H9 (cell line): ENCODE results near the gene OR51A7. TPM values are rescaled to one million over a fixed set of nuclear protein-coding genes. Genes with fewer than 3 reads are reported as not detected.

Source experiments
- DNase-seq: peaks from one replicate; pipeline ENCODE4 v3.0.0-alpha.2; 2017
- H2AFZ ChIP-seq: one replicate; pipeline ENCODE4 v1.6.1; 2013; ENCODE audit warnings: mild to moderate bottlenecking, low read length, control low read depth, moderate library complexity
- H2AK5ac ChIP-seq: 2 replicates; pipeline ENCODE4 v1.6.1; 2013; ENCODE audit warnings: low read length, control low read depth, mixed read lengths; ENCODE audit not compliant: insufficient read length
- H2BK120ac ChIP-seq: one replicate; pipeline ENCODE4 v1.6.1; 2013; ENCODE audit warnings: low read depth, mild to moderate bottlenecking, low read length, control low read depth, inconsistent platforms; ENCODE audit not compliant: poor library complexity, severe bottlenecking
- H2BK12ac ChIP-seq: 2 replicates; pipeline ENCODE4 v1.6.1; 2013; ENCODE audit warnings: low read length, control low read depth, mixed read lengths, low read depth; ENCODE audit not compliant: insufficient read length
- H2BK15ac ChIP-seq: 2 replicates; pipeline ENCODE4 v1.6.1; 2013; ENCODE audit warnings: low read depth, low read length, control low read depth
- H2BK20ac ChIP-seq: one replicate; pipeline ENCODE4 v1.6.1; 2013; ENCODE audit warnings: low read depth, mild to moderate bottlenecking, low read length, control low read depth, inconsistent platforms; ENCODE audit not compliant: poor library complexity, severe bottlenecking
- H2BK5ac ChIP-seq: 2 replicates; pipeline ENCODE4 v1.6.1; 2013; ENCODE audit warnings: low read length, control low read depth, mixed read lengths; ENCODE audit not compliant: insufficient read length
- H3K14ac ChIP-seq: 2 replicates; pipeline ENCODE4 v1.6.1; 2013; ENCODE audit warnings: low read length, control low read depth; ENCODE audit not compliant: insufficient read depth
- H3K18ac ChIP-seq: 2 replicates; pipeline ENCODE4 v1.6.1; 2013; ENCODE audit warnings: low read depth, mild to moderate bottlenecking, mixed read lengths, low read length, control low read depth; ENCODE audit not compliant: insufficient read length
- H3K23ac ChIP-seq: 2 replicates; pipeline ENCODE4 v1.6.1; 2013; ENCODE audit warnings: low read length, control low read depth, mixed read lengths, low read depth; ENCODE audit not compliant: insufficient read length
- H3K23me2 ChIP-seq: 2 replicates; pipeline ENCODE4 v1.6.1; 2013; ENCODE audit warnings: low read depth, mild to moderate bottlenecking, mixed read lengths, low read length, control low read depth; ENCODE audit not compliant: insufficient read length, poor library complexity, severe bottlenecking
- H3K27ac ChIP-seq: 2 replicates; pipeline ENCODE4 v1.5.1; 2013; ENCODE audit warnings: low read length, control low read depth, mixed read lengths, low read depth; ENCODE audit not compliant: insufficient read length
- H3K27me3 ChIP-seq: 2 replicates; pipeline ENCODE4 v1.6.1; 2013; ENCODE audit warnings: low read length, control low read depth, inconsistent platforms; ENCODE audit not compliant: insufficient read depth
- H3K4ac ChIP-seq: 2 replicates; pipeline ENCODE4 v1.6.1; 2013; ENCODE audit warnings: low read depth, mild to moderate bottlenecking, control low read depth, inconsistent platforms, low read length, moderate library complexity
- H3K4me1 ChIP-seq: 2 replicates; pipeline ENCODE4 v1.6.1; 2013; ENCODE audit warnings: low read length, control low read depth, inconsistent platforms; ENCODE audit not compliant: insufficient read depth
- H3K4me2 ChIP-seq: 2 replicates; pipeline ENCODE4 v1.6.1; 2013; ENCODE audit warnings: low read length, control low read depth, mixed read lengths; ENCODE audit not compliant: insufficient read length, insufficient read depth
- H3K56ac ChIP-seq: 2 replicates; pipeline ENCODE4 v1.6.1; 2013; ENCODE audit warnings: low read depth, mild to moderate bottlenecking, mixed read lengths, low read length, control low read depth; ENCODE audit not compliant: insufficient read length
- H3K79me1 ChIP-seq: 2 replicates; pipeline ENCODE4 v1.6.1; 2013; ENCODE audit warnings: low read depth, mild to moderate bottlenecking, moderate library complexity, low read length, control low read depth, inconsistent platforms; ENCODE audit not compliant: insufficient read depth, poor library complexity, severe bottlenecking
- H3K79me2 ChIP-seq: 2 replicates; pipeline ENCODE4 v1.6.1; 2013; ENCODE audit warnings: low read length, control low read depth, inconsistent platforms; ENCODE audit not compliant: insufficient read depth
- H3K9ac ChIP-seq: 2 replicates; pipeline ENCODE4 v1.6.1; 2013; ENCODE audit warnings: low read length, control low read depth, mixed read lengths; ENCODE audit not compliant: insufficient read length; ENCODE audit errors: extremely low read depth
- H3K9me3 ChIP-seq: one replicate; pipeline ENCODE4 v1.6.1; 2013; ENCODE audit warnings: low read depth, low read length, inconsistent platforms; ENCODE audit not compliant: control insufficient read depth
- H3T11ph ChIP-seq: one replicate; pipeline ENCODE4 v1.6.1; 2013; ENCODE audit warnings: mild to moderate bottlenecking, low read length, control low read depth, inconsistent platforms
- H4K20me1 ChIP-seq: one replicate; pipeline ENCODE4 v1.6.1; 2013; ENCODE audit not compliant: control insufficient read depth, insufficient read length, insufficient read depth
- H4K5ac ChIP-seq: 2 replicates; pipeline ENCODE4 v1.6.1; 2013; ENCODE audit warnings: low read depth, mild to moderate bottlenecking, mixed read lengths, low read length, control low read depth; ENCODE audit not compliant: insufficient read length
- H4K8ac ChIP-seq: replicated peaks from 2 replicates; pipeline ENCODE4 v1.6.1; 2013; ENCODE audit warnings: low read length, control low read depth, mixed read lengths, low read depth; ENCODE audit not compliant: insufficient read length
- H4K91ac ChIP-seq: 2 replicates; pipeline ENCODE4 v1.6.1; 2013; ENCODE audit warnings: low read depth, mild to moderate bottlenecking, moderate library complexity, mixed read lengths, low read length, control low read depth; ENCODE audit not compliant: insufficient read length
- H3K27ac Mint-ChIP-seq, 3 experiments: 2 replicates in 2 of 3; 3 replicates in 1 of 3; pipeline ENCODE4 v1.8.0; 2020 to 2021; ENCODE audit warnings: mixed read lengths in 3 of 3, mild to moderate bottlenecking in 1 of 3, moderate library complexity in 1 of 3
- H3K27me3 Mint-ChIP-seq: 2 replicates; pipeline ENCODE4 v1.8.0; 2021; ENCODE audit warnings: low read depth, mild to moderate bottlenecking, moderate library complexity, mixed read lengths
- H3K36me3 Mint-ChIP-seq, 3 experiments: 2 replicates in 2 of 3; 3 replicates in 1 of 3; pipeline ENCODE4 v1.8.0; 2020 to 2021; ENCODE audit warnings: low read depth in 3 of 3, mixed read lengths in 3 of 3; ENCODE audit not compliant: insufficient read depth in 1 of 3
- H3K4me1 Mint-ChIP-seq, 2 experiments: 2 replicates each; pipeline ENCODE4 v1.8.0; 2020; ENCODE audit warnings: mixed read lengths in 2 of 2
- H3K4me3 Mint-ChIP-seq, 2 experiments: 2 replicates in 1 of 2; 3 replicates in 1 of 2; pipeline ENCODE4 v1.8.0; 2020 to 2021; ENCODE audit warnings: mild to moderate bottlenecking in 2 of 2, mixed read lengths in 2 of 2, moderate library complexity in 1 of 2
- H3K9me3 Mint-ChIP-seq, 2 experiments: 2 replicates in 1 of 2; 3 replicates in 1 of 2; pipeline ENCODE4 v1.8.0; 2020; ENCODE audit warnings: mild to moderate bottlenecking in 2 of 2, mixed read lengths in 2 of 2, moderate library complexity in 1 of 2
- CTCF ChIP-seq: fragments of 200-600 bp; sonication (generic); conservative IDR thresholded peaks from 3 replicates; pipeline ENCODE4 v1.8.0; 2021; ENCODE audit warnings: antibody characterized with exemption, mild to moderate bottlenecking
- total RNA-seq: library from RNA; stranded (reverse); gene quantifications from 2 replicates; pipeline ENCODE4 v1.2.1, GENCODE V29; 2021

The OR51A7 gene
- total RNA-seq, 1 experiment from 2014 or later: not detected

DNA sequence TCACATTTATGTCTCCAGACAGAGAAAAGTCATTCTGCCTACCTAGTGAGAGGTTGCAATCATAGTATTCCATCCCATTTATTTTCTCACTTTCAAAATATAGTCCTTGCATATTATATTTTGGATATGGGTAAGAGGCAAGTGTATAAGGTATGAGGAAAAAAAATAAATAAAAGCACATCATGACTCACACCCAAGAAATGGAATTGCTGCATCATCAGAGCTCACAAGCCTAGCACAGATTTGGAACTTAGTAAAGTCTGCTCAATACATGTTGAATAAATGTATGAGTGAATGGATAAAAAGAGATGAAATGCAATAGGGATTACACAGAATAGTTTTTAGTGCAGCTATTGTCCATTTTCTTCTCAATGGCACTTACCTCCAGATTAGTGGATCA is 23.0 kb downstream of the OR51A7 start:
- no peak overlapping the region for H3K18ac ChIP-seq
- no peak overlapping the region for H4K8ac ChIP-seq
- no peaks in the 10 kb centered on the region for H3K27me3 ChIP-seq
- no peaks in the 10 kb centered on the region for H3K23me2 ChIP-seq
- no peak overlapping the region for H4K91ac ChIP-seq
- no peaks in the 10 kb centered on the region for H3K9me3 ChIP-seq
- Mint-ChIP-seq H3K27me3 (no peaks in the 10 kb centered on the region; the same call in 1 of the 2 replicates), H3K36me3 (no peaks in the 10 kb centered on the region), H3K4me1 (no peaks in the 10 kb centered on the region), H3K4me3 (no peak overlapping the region), H3K9me3 (no peaks in the 10 kb centered on the region), H3K27ac (no peak overlapping the region)
- no peak for TF ChIP-seq CTCF
- no peak overlapping the region for H3K9ac ChIP-seq
- H2BK15ac ChIP-seq: no peak overlapping the region
- H3K79me1 ChIP-seq: no peaks in the 10 kb centered on the region
- no peak overlapping the region for H3K4ac ChIP-seq
- no peak overlapping the region for H2AFZ ChIP-seq
- H4K20me1 ChIP-seq: no peaks in the 10 kb centered on the region
- no peak overlapping the region for H2BK120ac ChIP-seq
- no peak for DNase-seq
- no peak overlapping the region for H2AK5ac ChIP-seq
- H3K4me1 ChIP-seq: no peaks in the 10 kb centered on the region
- H2BK20ac ChIP-seq: no peak overlapping the region
- H3K14ac ChIP-seq: no peak overlapping the region
- no peak overlapping the region for H3T11ph ChIP-seq
- no peak overlapping the region for H4K5ac ChIP-seq
- H3K23ac ChIP-seq: no peak overlapping the region
- H2BK5ac ChIP-seq: no peak overlapping the region
- no peak overlapping the region for H3K56ac ChIP-seq
- no peak overlapping the region for H2BK12ac ChIP-seq
- H3K4me2 ChIP-seq: no peak overlapping the region
- H3K27ac ChIP-seq: no peak overlapping the region
- H3K79me2 ChIP-seq: no peaks in the 10 kb centered on the region
